Measurements from ENCODE around the gene LRRC49. TPM values are rescaled to one million over a fixed set of nuclear protein-coding genes. Genes with fewer than 3 reads are reported as not detected.
A peak's percentile ranks its signal among the peaks of the same experiment; 100 is the strongest.

The LRRC49 gene
- total RNA-seq, 6 donors from 2014 or later = 3.0 to 26.7 (median 9.2) TPM

DNA sequence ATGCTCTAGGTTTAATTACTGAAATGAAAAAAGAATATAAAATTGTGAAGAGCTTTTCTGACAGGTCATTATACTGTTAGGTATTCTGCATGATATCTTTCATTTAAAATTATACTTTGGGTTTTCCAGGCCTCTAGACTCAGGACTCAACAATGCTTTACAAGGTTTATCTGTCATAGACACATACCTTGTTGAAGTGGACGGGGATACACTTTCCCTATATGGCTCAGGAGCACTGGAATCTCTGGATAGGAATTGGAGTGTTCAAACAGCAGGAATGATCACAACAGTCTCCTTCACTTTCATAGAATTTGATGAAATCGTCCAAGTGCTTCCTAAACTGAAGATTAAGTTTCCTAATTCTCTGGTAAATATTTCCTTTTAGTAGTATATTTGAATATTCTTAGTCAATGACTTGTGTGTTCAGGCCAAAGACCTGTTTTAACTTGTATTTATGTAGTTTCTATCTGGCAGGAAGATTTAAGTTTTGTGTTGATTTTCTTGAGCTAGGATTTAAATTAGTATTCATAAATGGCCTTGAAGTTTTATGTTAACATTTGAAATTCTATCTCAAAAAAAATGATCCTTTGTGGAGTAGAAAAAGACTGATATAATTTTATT is 115.7 kb downstream of the LRRC49 start:
- 51 to 67% methylated on average over 2 of the region's 2 CpGs for WGBS, 2 donors
- no peak for ATAC-seq (ENCODE audit: low FRiP score in 2 of 2)
- TF ChIP-seq POLR2AphosphoS5 (IDR thresholded peaks at IDR 0.05) (no peak), POLR2A (IDR thresholded peaks at IDR 0.05) (no peak), EP300 (IDR thresholded peaks at IDR 0.05) (no peak)
- TF ChIP-seq, protein P1, sequence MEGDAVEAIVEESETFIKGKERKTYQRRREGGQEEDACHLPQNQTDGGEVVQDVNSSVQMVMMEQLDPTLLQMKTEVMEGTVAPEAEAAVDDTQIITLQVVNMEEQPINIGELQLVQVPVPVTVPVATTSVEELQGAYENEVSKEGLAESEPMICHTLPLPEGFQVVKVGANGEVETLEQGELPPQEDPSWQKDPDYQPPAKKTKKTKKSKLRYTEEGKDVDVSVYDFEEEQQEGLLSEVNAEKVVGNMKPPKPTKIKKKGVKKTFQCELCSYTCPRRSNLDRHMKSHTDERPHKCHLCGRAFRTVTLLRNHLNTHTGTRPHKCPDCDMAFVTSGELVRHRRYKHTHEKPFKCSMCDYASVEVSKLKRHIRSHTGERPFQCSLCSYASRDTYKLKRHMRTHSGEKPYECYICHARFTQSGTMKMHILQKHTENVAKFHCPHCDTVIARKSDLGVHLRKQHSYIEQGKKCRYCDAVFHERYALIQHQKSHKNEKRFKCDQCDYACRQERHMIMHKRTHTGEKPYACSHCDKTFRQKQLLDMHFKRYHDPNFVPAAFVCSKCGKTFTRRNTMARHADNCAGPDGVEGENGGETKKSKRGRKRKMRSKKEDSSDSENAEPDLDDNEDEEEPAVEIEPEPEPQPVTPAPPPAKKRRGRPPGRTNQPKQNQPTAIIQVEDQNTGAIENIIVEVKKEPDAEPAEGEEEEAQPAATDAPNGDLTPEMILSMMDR (IDR thresholded peaks at IDR 0.05) = no peak

DNA sequence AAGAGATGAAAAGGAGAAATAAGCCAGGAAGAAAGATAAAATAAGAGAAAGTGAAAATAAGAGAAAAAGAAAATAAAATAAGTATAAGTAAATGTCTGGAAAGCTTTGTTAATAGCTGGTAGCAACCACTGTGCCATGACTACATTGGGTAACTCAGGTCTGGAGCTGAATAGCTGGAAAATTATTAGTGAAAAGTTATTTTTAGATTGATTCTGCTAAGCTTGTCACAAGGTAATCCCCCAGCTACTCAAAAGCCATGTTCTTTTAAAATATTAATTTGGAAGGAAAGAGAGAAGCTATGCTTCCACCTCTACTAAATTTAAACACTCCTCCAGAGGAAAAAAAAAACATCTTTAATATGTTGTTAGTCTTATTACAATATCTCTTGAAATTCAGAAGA is 117.8 kb downstream of the LRRC49 start:
- TF ChIP-seq, protein P1 (IDR thresholded peaks at IDR 0.05) = no peak
- TF ChIP-seq POLR2AphosphoS5 (IDR thresholded peaks at IDR 0.05) (no peak), POLR2A (IDR thresholded peaks at IDR 0.05) (no peak), EP300 (IDR thresholded peaks at IDR 0.05) (no peak)
- Histone ChIP-seq H3K36me3 (no peaks in the 10 kb centered on the region), H3K9me3 (no peaks in the 10 kb centered on the region), H3K27me3 (no peaks in the 10 kb centered on the region), H3K4me3 (no peak overlapping the region), H3K4me1 (no peaks in the 10 kb centered on the region), H3K27ac (no peak overlapping the region)
- ATAC-seq (ENCODE audit: low FRiP score in 2 of 2) (no peak), DNase-seq (no peak)

More for the DNA sequence above, 115.7 kb downstream of the LRRC49 start:
- Histone ChIP-seq H3K27ac (no peak overlapping the region), H3K4me1 (no peaks in the 10 kb centered on the region), H3K4me3 (no peak overlapping the region), H3K27me3 (no peaks in the 10 kb centered on the region), H3K36me3 (no peaks in the 10 kb centered on the region), H3K9me3 (no peaks in the 10 kb centered on the region)
- DNase-seq = no peak

DNA sequence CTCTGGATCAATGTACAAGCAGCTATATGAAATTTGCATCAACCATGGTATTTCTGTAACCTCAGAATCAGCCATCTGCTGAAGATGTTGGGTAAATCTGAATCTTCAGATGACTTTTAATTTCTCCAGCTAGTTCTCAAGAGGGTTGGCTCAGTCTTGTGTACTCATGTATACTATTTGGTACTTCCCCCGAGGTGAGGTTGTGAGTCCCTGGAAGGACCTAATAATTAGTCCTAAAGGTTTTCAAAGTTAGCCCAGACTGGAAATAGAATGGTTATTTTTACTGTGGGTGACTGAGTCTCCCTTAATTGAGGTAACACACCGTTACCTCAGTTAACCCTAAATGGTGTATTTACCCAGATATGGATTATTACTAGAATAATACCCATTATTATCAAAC is 118.4 kb downstream of the LRRC49 start:
- Histone ChIP-seq H3K4me3 (no peak overlapping the region), H3K9me3 (no peaks in the 10 kb centered on the region), H3K27ac (no peak overlapping the region), H3K36me3 (no peaks in the 10 kb centered on the region), H3K4me1 (no peaks in the 10 kb centered on the region), H3K27me3 (no peaks in the 10 kb centered on the region)
- 77 to 78% methylated on average over 2 of the region's 2 CpGs for WGBS, 2 donors
- TF ChIP-seq POLR2A (IDR thresholded peaks at IDR 0.05) (no peak), EP300 (IDR thresholded peaks at IDR 0.05) (no peak), POLR2AphosphoS5 (IDR thresholded peaks at IDR 0.05) (no peak)
- TF ChIP-seq, protein P1 (IDR thresholded peaks at IDR 0.05) = no peak
- DNase-seq = no peak
- ATAC-seq (ENCODE audit: low FRiP score in 2 of 2) = no peak

DNA sequence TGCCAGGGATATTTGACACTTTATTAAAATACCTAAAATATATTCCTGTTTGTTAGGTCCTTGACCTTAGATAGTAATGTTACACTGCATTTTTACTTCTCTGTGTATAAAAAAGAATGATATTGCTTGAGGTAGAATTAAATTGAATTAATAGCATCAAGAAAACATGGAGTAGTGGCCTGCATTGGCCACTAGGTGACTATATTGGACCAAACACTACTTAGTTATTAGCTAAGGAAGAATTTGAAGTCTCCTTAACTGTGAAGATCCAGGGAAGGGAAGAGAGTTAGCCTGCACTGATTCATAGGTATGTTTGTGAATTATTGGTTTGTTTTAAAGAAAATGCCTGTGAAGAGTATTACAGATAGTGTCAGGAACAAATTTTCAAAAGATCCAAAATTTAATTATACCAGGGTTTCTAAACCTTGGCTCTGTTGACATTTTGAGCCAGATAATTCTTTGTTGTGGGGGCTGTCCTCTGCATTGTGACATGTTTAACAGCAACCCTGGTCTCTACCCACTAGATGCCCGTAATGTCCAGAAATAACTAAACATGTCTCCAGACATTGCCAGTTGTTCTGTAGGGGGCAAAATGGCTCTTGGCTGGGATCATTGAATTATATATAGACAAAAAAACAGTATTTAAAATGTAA is 119.0 kb downstream of the LRRC49 start:
- no peak overlapping the region for H3K27ac ChIP-seq
- no peaks in the 10 kb centered on the region for H3K27me3 ChIP-seq
- TF ChIP-seq EP300 (IDR thresholded peaks at IDR 0.05) = no peak
- TF ChIP-seq, protein P1 (IDR thresholded peaks at IDR 0.05) = peak in 5 of 6 experiments; percentile 50 to 76 (median 73)
- no peaks in the 10 kb centered on the region for H3K36me3 ChIP-seq
- H3K4me3 ChIP-seq = no peak overlapping the region
- H3K9me3 ChIP-seq = no peaks in the 10 kb centered on the region
- ATAC-seq (ENCODE audit: low FRiP score in 2 of 2) (peak in 1 of 2 donors; percentile 60), DNase-seq (no peak)
- H3K4me1 ChIP-seq = no peaks in the 10 kb centered on the region
- WGBS, 2 donors = 86 to 88% methylated on average over 1 of the region's 1 CpG

DNA sequence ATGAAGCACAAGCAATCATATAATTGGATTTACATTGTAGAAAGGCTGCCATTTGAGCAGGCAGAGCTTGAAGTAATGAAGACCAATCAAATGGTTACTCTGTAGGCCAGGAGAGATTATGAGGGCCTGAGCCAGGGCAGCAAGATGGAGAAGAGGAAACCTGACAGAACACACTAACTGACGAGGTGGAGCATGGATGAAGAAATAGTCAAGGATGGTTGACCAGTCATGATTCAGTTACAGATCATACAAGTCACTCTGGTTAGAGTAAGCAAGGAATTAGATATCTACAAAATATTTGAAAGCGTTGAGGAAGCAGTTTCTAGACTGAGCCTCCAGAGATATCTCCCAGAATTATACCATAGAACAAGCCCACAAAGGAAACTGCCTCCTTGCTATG is 120.8 kb downstream of the LRRC49 start:
- Histone ChIP-seq H3K27me3 (no peaks in the 10 kb centered on the region), H3K4me3 (no peak overlapping the region), H3K9me3 (no peaks in the 10 kb centered on the region), H3K4me1 (no peaks in the 10 kb centered on the region), H3K36me3 (no peaks in the 10 kb centered on the region), H3K27ac (no peak overlapping the region)
- ATAC-seq (ENCODE audit: low FRiP score in 2 of 2) = no peak
- DNase-seq = no peak
- WGBS, 2 donors = 84 to 90% methylated on average over 2 of the region's 2 CpGs
- TF ChIP-seq POLR2AphosphoS5 (IDR thresholded peaks at IDR 0.05) = no peak
- TF ChIP-seq POLR2A (IDR thresholded peaks at IDR 0.05) = no peak
- no peak for TF ChIP-seq EP300 (IDR thresholded peaks at IDR 0.05)
- TF ChIP-seq, protein P1 (IDR thresholded peaks at IDR 0.05) = no peak

All from upper lobe of left lung (tissue), 6 donors.